Natural killer cell (primary cell): Measurements from ENCODE around the gene SMPD3. TPM values are rescaled to one million over a fixed set of nuclear protein-coding genes. Genes with fewer than 3 reads are reported as not detected.

Source experiments
- ATAC-seq, 3 donors: fragments of 150-1000 bp in 2 of 3; fragments of 200-7000 bp in 1 of 3; cut with Tn5 transposase; 1 replicate in 1 of 3; 2 replicates in 2 of 3; pipeline ENCODE4 v1.10.0; 2021; ENCODE audit warnings: mild to moderate bottlenecking in 2 of 3, moderate library complexity in 2 of 3
- DNase-seq, 2 donors: peaks; one replicate each; pipeline versions ENCODE4 v3.0.0 to v3.0.0-alpha.2; 2013 to 2021; ENCODE audit warnings: mixed read lengths in 1 of 2
- H3K27ac ChIP-seq: one replicate; pipeline ENCODE4 v1.5.1; 2013; ENCODE audit warnings: mild to moderate bottlenecking, low read length
- H3K27me3 ChIP-seq: one replicate; pipeline ENCODE4 v1.6.1; 2013; ENCODE audit warnings: low read length; ENCODE audit not compliant: control insufficient read depth, insufficient read depth
- H3K36me3 ChIP-seq: one replicate; pipeline ENCODE4 v1.6.1; 2013; ENCODE audit warnings: low read length; ENCODE audit not compliant: control insufficient read depth, insufficient read depth
- H3K4me1 ChIP-seq: one replicate; pipeline ENCODE4 v1.6.1; 2013; ENCODE audit warnings: low read length; ENCODE audit not compliant: control insufficient read depth, insufficient read depth
- H3K4me3 ChIP-seq: one replicate; pipeline ENCODE4 v1.5.1; 2013; ENCODE audit warnings: low read length
- H3K9me3 ChIP-seq: one replicate; pipeline ENCODE4 v1.6.1; 2013; ENCODE audit warnings: low read length; ENCODE audit not compliant: control insufficient read depth, insufficient read depth
- H3K27ac Mint-ChIP-seq, 2 donors: one replicate each; pipeline ENCODE4 v1.8.0; 2022; ENCODE audit warnings: mild to moderate bottlenecking in 2 of 2, mixed read lengths in 2 of 2, moderate library complexity in 1 of 2
- H3K27me3 Mint-ChIP-seq, 2 donors: one replicate each; pipeline ENCODE4 v1.8.0; 2022; ENCODE audit warnings: low read depth in 2 of 2, mixed read lengths in 2 of 2
- H3K36me3 Mint-ChIP-seq: one replicate; pipeline ENCODE4 v1.8.0; 2022; ENCODE audit warnings: mixed read lengths
- H3K4me1 Mint-ChIP-seq, 2 donors: one replicate each; pipeline ENCODE4 v1.8.0; 2022; ENCODE audit warnings: mixed read lengths in 2 of 2
- H3K4me3 Mint-ChIP-seq: one replicate; pipeline ENCODE4 v1.8.0; 2022; ENCODE audit warnings: mild to moderate bottlenecking, moderate library complexity, mixed read lengths
- H3K9me3 Mint-ChIP-seq, 2 donors: one replicate each; pipeline ENCODE4 v1.8.0; 2022; ENCODE audit warnings: mixed read lengths in 2 of 2
- WGBS: methylation state at CpG from one replicate; pipeline ENCODE4 v1.1.7; 2013; ENCODE audit warnings: missing lambda C conversion rate; ENCODE audit not compliant: insufficient coverage; 5-methylcytosine and 5-hydroxymethylcytosine counted together
- intact Hi-C: fragments of 100-400 bp; cut with micrococcal nuclease; formaldehyde crosslinking; loops from one replicate; pipeline ENCODE4 v1.14.2; 2022
- total RNA-seq, 4 donors: library from RNA; stranded (reverse); fragments of 120-200 nt in 1 of 4; gene quantifications; one replicate each; pipeline versions ENCODE4 v1.2.3 to v1.2.4, GENCODE V29; 2013 to 2022
- TF ChIP-seq, protein P1 (sequence below): fragments of 200-600 bp; IDR thresholded peaks from one replicate; pipeline ENCODE4 v1.8.0; 2022; ENCODE audit warnings: antibody characterized with exemption

Gene SMPD3
- total RNA-seq, 3 donors from 2014 or later (not counting 1 experiment from before 2014, with no cell fraction given), result 2.4 to 13.3 (median 3.2) TPM

DNA sequence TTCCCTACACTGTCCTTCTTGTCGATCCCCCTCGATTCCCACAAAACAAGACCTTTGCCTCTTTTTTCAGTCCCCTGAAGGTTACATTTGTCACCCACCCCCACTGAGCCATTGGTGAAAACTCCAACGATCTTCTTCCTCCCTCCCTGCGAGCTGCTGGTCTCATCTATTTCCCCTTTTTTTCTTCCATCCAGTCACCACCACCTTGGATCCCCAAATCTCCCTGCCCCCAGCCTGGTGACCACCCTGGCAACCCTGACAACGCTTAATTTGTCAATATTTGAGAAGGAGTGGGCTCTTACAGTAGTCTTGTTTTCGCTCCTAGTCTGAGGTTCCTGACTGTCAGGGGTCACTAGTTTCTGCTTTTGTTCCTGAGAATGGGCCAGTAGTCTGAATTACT, 62.9 kb downstream of the SMPD3 start:
- Mint-ChIP-seq H3K9me3 (no peaks in the 10 kb centered on the region), H3K4me3 (no peak overlapping the region), H3K4me1 (peaks cover 0 to 4% of the 10 kb centered on the region in 2 donors), H3K27ac (no peak overlapping the region), H3K36me3 (no peaks in the 10 kb centered on the region), H3K27me3 (no peaks in the 10 kb centered on the region)
- no peak overlapping the region for H3K27ac ChIP-seq
- no peaks in the 10 kb centered on the region for H3K9me3 ChIP-seq
- 65% methylated on average over 6 of the region's 6 CpGs for WGBS
- no peak overlapping the region for H3K4me3 ChIP-seq
- TF ChIP-seq, protein P1, sequence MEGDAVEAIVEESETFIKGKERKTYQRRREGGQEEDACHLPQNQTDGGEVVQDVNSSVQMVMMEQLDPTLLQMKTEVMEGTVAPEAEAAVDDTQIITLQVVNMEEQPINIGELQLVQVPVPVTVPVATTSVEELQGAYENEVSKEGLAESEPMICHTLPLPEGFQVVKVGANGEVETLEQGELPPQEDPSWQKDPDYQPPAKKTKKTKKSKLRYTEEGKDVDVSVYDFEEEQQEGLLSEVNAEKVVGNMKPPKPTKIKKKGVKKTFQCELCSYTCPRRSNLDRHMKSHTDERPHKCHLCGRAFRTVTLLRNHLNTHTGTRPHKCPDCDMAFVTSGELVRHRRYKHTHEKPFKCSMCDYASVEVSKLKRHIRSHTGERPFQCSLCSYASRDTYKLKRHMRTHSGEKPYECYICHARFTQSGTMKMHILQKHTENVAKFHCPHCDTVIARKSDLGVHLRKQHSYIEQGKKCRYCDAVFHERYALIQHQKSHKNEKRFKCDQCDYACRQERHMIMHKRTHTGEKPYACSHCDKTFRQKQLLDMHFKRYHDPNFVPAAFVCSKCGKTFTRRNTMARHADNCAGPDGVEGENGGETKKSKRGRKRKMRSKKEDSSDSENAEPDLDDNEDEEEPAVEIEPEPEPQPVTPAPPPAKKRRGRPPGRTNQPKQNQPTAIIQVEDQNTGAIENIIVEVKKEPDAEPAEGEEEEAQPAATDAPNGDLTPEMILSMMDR, result no peak
- ATAC-seq (no peak), DNase-seq (no peak)
- no peaks in the 10 kb centered on the region for H3K36me3 ChIP-seq
- intact Hi-C loops, result no loop called here
- no peaks in the 10 kb centered on the region for H3K27me3 ChIP-seq
- H3K4me1 ChIP-seq, result peaks cover 13% of the 10 kb centered on the region

- H3K9me3 Mint-ChIP-seq, result no peaks in the 10 kb centered on the region
- no peaks in the 10 kb centered on the region for H3K27me3 Mint-ChIP-seq
- intact Hi-C loops, result no loop called here
Observed at GRCh38 chr16:68384288-68385161, 63.8 kb downstream of the SMPD3 start.

GRCh38 chr16:68383858-68384257, 64.5 kb downstream of the SMPD3 start:
- H3K9me3 Mint-ChIP-seq, result no peaks in the 10 kb centered on the region
- H3K27me3 Mint-ChIP-seq, result no peaks in the 10 kb centered on the region
- WGBS, result 90% methylated on average over 4 of the region's 4 CpGs
- intact Hi-C loops, result no loop called here
- H3K4me3 Mint-ChIP-seq, result no peak overlapping the region
- H3K36me3 Mint-ChIP-seq, result no peaks in the 10 kb centered on the region
- Histone ChIP-seq H3K4me1 (peaks cover 13% of the 10 kb centered on the region), H3K27ac (no peak overlapping the region), H3K27me3 (no peaks in the 10 kb centered on the region), H3K9me3 (no peaks in the 10 kb centered on the region), H3K4me3 (no peak overlapping the region), H3K36me3 (no peaks in the 10 kb centered on the region)
- DNase-seq (no peak), ATAC-seq (no peak)
- H3K4me1 Mint-ChIP-seq, result peaks cover 0 to 4% of the 10 kb centered on the region in 2 donors
- H3K27ac Mint-ChIP-seq, result no peak overlapping the region
- TF ChIP-seq, protein P1, result no peak

More at GRCh38 chr16:68384288-68385161, 63.8 kb downstream of the SMPD3 start:
- Histone ChIP-seq H3K27me3 (no peaks in the 10 kb centered on the region), H3K27ac (no peak overlapping the region), H3K4me3 (no peak overlapping the region), H3K9me3 (no peaks in the 10 kb centered on the region), H3K36me3 (no peaks in the 10 kb centered on the region), H3K4me1 (peaks cover 13% of the 10 kb centered on the region)
- TF ChIP-seq, protein P1, result no peak
- H3K27ac Mint-ChIP-seq, result no peak overlapping the region
- ATAC-seq (no peak), DNase-seq (no peak)
- no peaks in the 10 kb centered on the region for H3K36me3 Mint-ChIP-seq
- H3K4me3 Mint-ChIP-seq, result no peak overlapping the region
- peaks cover 0 to 4% of the 10 kb centered on the region in 2 donors for H3K4me1 Mint-ChIP-seq
- 77% methylated on average over 5 of the region's 7 CpGs for WGBS
